PC-9 (cell line): Measurements from ENCODE around the gene RPS3.

Source experiments
- EZH2 ChIP-seq: fragments of 200-600 bp; sonication (generic); IDR thresholded peaks from 2 replicates; pipeline ENCODE4 v1.8.0; 2017; ENCODE audit warnings: antibody characterized with exemption, low read depth
- TF ChIP-seq, protein P1 (sequence below): fragments of 200-600 bp; sonication (generic); conservative IDR thresholded peaks from 2 replicates; pipeline ENCODE4 v1.6.1; 2017; ENCODE audit warnings: mixed run types, antibody characterized with exemption, mild to moderate bottlenecking, moderate library complexity

DNA sequence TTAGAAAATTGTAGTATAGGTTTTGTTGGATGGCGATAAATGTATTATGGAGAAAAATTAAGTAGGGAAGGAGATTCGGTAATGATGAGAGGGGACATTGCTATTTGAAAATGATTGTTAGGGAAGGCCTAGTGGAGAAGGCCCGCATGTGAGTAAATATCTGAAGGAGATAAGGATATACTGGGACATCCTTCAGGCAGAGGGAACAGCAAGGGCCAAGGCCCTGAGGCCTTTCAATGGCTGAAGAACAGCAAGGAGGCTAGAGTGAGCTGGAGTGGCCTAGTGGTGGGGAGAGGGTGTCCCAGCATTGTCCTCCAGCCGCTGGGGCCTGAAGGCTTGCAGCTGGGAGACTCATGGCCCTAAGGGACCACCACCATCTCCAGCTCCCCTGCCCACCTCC, 24.7 kb upstream of the RPS3 start:
- TF ChIP-seq, protein P1, sequence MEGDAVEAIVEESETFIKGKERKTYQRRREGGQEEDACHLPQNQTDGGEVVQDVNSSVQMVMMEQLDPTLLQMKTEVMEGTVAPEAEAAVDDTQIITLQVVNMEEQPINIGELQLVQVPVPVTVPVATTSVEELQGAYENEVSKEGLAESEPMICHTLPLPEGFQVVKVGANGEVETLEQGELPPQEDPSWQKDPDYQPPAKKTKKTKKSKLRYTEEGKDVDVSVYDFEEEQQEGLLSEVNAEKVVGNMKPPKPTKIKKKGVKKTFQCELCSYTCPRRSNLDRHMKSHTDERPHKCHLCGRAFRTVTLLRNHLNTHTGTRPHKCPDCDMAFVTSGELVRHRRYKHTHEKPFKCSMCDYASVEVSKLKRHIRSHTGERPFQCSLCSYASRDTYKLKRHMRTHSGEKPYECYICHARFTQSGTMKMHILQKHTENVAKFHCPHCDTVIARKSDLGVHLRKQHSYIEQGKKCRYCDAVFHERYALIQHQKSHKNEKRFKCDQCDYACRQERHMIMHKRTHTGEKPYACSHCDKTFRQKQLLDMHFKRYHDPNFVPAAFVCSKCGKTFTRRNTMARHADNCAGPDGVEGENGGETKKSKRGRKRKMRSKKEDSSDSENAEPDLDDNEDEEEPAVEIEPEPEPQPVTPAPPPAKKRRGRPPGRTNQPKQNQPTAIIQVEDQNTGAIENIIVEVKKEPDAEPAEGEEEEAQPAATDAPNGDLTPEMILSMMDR = no peak
- TF ChIP-seq EZH2 = no peak
